Head of caudate nucleus (tissue), 42 donors: Measurements from ENCODE around the gene HLA-DRB1.
"Not testable (repeated sequence)": the region's sequence is repeated elsewhere in the genome, so short reads cannot be mapped to it uniquely, and the experiment has no call there.

Experiments
- DNase-seq, 42 donors: peaks; one replicate each; pipeline versions ENCODE4 v3.0.0 to v3.0.0-alpha.2; 2020 to 2021; ENCODE audit warnings: mixed read lengths in 7 of 42
- intact Hi-C: fragments of 100-400 bp; cut with DNase I; formaldehyde crosslinking; loops from one replicate; pipeline ENCODE4 v1.15.0; 2022

The HLA-DRB1 gene

GRCh38 chr6:32589596-32590449 lies at the start of gene HLA-DRB1:
TSS of gene HLA-DRB1 (minus strand) at chr6:32589848. CDS start at chr6:32589742, 106 bp downstream.
- DNase-seq, result peak in 23 of 42 donors; percentile 2 to 48 (median 21)

GRCh38 chr6:32638532-32639219 lies 49.0 kb upstream of the HLA-DRB1 start:
- no peak for DNase-seq
- intact Hi-C loops, result no loop called here

More at GRCh38 chr6:32589596-32590449, at the start of gene HLA-DRB1:
- intact Hi-C loops, result no loop called here

- intact Hi-C loops, result no loop called here
- no peak for DNase-seq
Measured at GRCh38 chr6:32637883-32638282, 48.2 kb upstream of the HLA-DRB1 start.

- DNase-seq, result peak in 9 of 42 donors; percentile 0 to 44 (median 15)
- intact Hi-C loops, result no loop called here
Measured at GRCh38 chr6:32637219-32637880, 47.7 kb upstream of the HLA-DRB1 start, which contains the start of gene HLA-DQA1. TSS of gene HLA-DQA1 (plus strand) at chr6:32637406. CDS start at chr6:32637459, 53 bp downstream.

GRCh38 chr6:32635526-32636123 lies 46.0 kb upstream of the HLA-DRB1 start:
- intact Hi-C loops, result no loop called here
- DNase-seq, result no peak

- DNase-seq, intact Hi-C loops: not testable (repeated sequence)
Measured at GRCh38 chr6:32629793-32630192, 40.1 kb upstream of the HLA-DRB1 start.

- peak in 11 of 42 donors; percentile 6 to 49 (median 23) for DNase-seq
- intact Hi-C loops, result no loop called here
Measured at GRCh38 chr6:32627831-32628230, 38.2 kb upstream of the HLA-DRB1 start.

- DNase-seq, result no peak
- intact Hi-C loops, result no loop called here
Measured at GRCh38 chr6:32627249-32627648, 37.6 kb upstream of the HLA-DRB1 start.

GRCh38 chr6:32625137-32625536 lies 35.5 kb upstream of the HLA-DRB1 start:
- intact Hi-C loops, result no loop called here

GRCh38 chr6:32624565-32624964 lies 34.9 kb upstream of the HLA-DRB1 start:
- intact Hi-C loops, result no loop called here
- DNase-seq, result no peak

More at GRCh38 chr6:32625137-32625536, 35.5 kb upstream of the HLA-DRB1 start:
- no peak for DNase-seq

- DNase-seq, result no peak
- intact Hi-C loops, result no loop called here
Measured at GRCh38 chr6:32623693-32624092, 34.0 kb upstream of the HLA-DRB1 start.

- peak in 8 of 42 donors; percentile 12 to 66 (median 35) for DNase-seq
- intact Hi-C loops, result no loop called here
Measured at GRCh38 chr6:32622545-32623401, 33.1 kb upstream of the HLA-DRB1 start.

- intact Hi-C loops, result no loop called here
- DNase-seq, result no peak
Measured at GRCh38 chr6:32621372-32621771, 31.7 kb upstream of the HLA-DRB1 start.

- intact Hi-C loops, result no loop called here
- no peak for DNase-seq
Measured at GRCh38 chr6:32617751-32618150, 28.1 kb upstream of the HLA-DRB1 start.

- intact Hi-C loops, result no loop called here
- DNase-seq, result no peak
Measured at GRCh38 chr6:32615885-32616532, 26.4 kb upstream of the HLA-DRB1 start.

GRCh38 chr6:32614366-32615081 lies 24.9 kb upstream of the HLA-DRB1 start:
- intact Hi-C loops, result no loop called here
- no peak for DNase-seq

GRCh38 chr6:32613475-32613874 lies 23.8 kb upstream of the HLA-DRB1 start:
- intact Hi-C loops, result no loop called here

More at GRCh38 chr6:32613475-32613874, 23.8 kb upstream of the HLA-DRB1 start:
- no peak for DNase-seq
